ENCODE data around the gene PCCA.
A peak's percentile ranks its signal among the peaks of the same experiment; 100 is the strongest.

Gene PCCA

GRCh38 chr13:100045355-100045754, 43.5 kb upstream of the PCCA start:
- no peak overlapping the region for H2BK120ac ChIP-seq (ENCODE audit: insufficient read depth, low read length, poor library complexity)
- H4K12ac ChIP-seq (ENCODE audit: low read depth, low read length) = no peak overlapping the region
- H3K79me1 ChIP-seq (ENCODE audit: low read length) = no peaks in the 10 kb centered on the region
- H3K9ac ChIP-seq (ENCODE audit: low read length) = no peak overlapping the region
- H3K23ac ChIP-seq (ENCODE audit: low read length) = no peak overlapping the region
- DNase-seq = no peak
- H3K4me2 ChIP-seq (ENCODE audit: low read length) = no peak overlapping the region
- H3K9me3 ChIP-seq (ENCODE audit: insufficient read depth, low read depth, low read length) = no peaks in the 10 kb centered on the region
- H3K4me1 ChIP-seq (ENCODE audit: control insufficient read depth in 1 of 2, insufficient read depth in 2 of 2, low read length in 2 of 2) = no peaks in the 10 kb centered on the region
- H3K79me2 ChIP-seq (ENCODE audit: control insufficient read depth, insufficient read depth, low read length, poor library complexity) = no peaks in the 10 kb centered on the region
- no peak overlapping the region for H3K14ac ChIP-seq (ENCODE audit: low read length)
- no peak overlapping the region for H3K18ac ChIP-seq (ENCODE audit: low read length)
- no peak overlapping the region for H4K8ac ChIP-seq (ENCODE audit: low read depth, low read length)
- no peak overlapping the region for H3K4me3 ChIP-seq (ENCODE audit: low read depth, low read length)
- no peaks in the 10 kb centered on the region for H3K36me3 ChIP-seq (ENCODE audit: control insufficient read depth in 1 of 2, insufficient read depth in 2 of 2, low read length in 2 of 2)
- no peaks in the 10 kb centered on the region for H3K27me3 ChIP-seq (ENCODE audit: insufficient read depth, low read length)
- H4K91ac ChIP-seq (ENCODE audit: low read depth, low read length) = no peak overlapping the region
- H2AK5ac ChIP-seq (ENCODE audit: low read length) = no peak overlapping the region
- H3K27ac ChIP-seq (ENCODE audit: low read depth, low read length) = no peak overlapping the region
- H3K4ac ChIP-seq (ENCODE audit: low read depth, low read length) = no peak overlapping the region
- WGBS (ENCODE audit: extremely low coverage, insufficient coverage, insufficient read length) = no CpG with 5 or more reads among the region's 3 CpGs
- H2AFZ ChIP-seq (ENCODE audit: insufficient read depth, low read length, poor library complexity) = no peak overlapping the region
- H2BK12ac ChIP-seq (ENCODE audit: low read length) = no peak overlapping the region
- H2BK5ac ChIP-seq (ENCODE audit: low read depth, low read length, poor library complexity) = no peak overlapping the region

GRCh38 chr13:100051070-100051469, 37.8 kb upstream of the PCCA start:
- Histone ChIP-seq H3K9me3 (ENCODE audit: insufficient read depth, low read depth, low read length) (no peaks in the 10 kb centered on the region), H3K18ac (ENCODE audit: low read length) (no peak overlapping the region), H2AFZ (ENCODE audit: insufficient read depth, low read length, poor library complexity) (no peak overlapping the region), H3K79me2 (ENCODE audit: control insufficient read depth, insufficient read depth, low read length, poor library complexity) (no peaks in the 10 kb centered on the region), H2BK12ac (ENCODE audit: low read length) (no peak overlapping the region), H4K8ac (ENCODE audit: low read depth, low read length) (no peak overlapping the region), H3K27ac (ENCODE audit: low read depth, low read length) (no peak overlapping the region), H2BK120ac (ENCODE audit: insufficient read depth, low read length, poor library complexity) (no peak overlapping the region), H3K9ac (ENCODE audit: low read length) (no peak overlapping the region), H3K14ac (ENCODE audit: low read length) (no peak overlapping the region), H3K27me3 (ENCODE audit: insufficient read depth, low read length) (no peaks in the 10 kb centered on the region), H3K4ac (ENCODE audit: low read depth, low read length) (no peak overlapping the region), H3K79me1 (ENCODE audit: low read length) (no peaks in the 10 kb centered on the region), H4K12ac (ENCODE audit: low read depth, low read length) (no peak overlapping the region), H2BK5ac (ENCODE audit: low read depth, low read length, poor library complexity) (no peak overlapping the region), H3K36me3 (ENCODE audit: control insufficient read depth in 1 of 2, insufficient read depth in 2 of 2, low read length in 2 of 2) (no peaks in the 10 kb centered on the region), H3K4me1 (ENCODE audit: control insufficient read depth in 1 of 2, insufficient read depth in 2 of 2, low read length in 2 of 2) (no peaks in the 10 kb centered on the region), H2AK5ac (ENCODE audit: low read length) (no peak overlapping the region), H4K91ac (ENCODE audit: low read depth, low read length) (no peak overlapping the region), H3K4me2 (ENCODE audit: low read length) (no peak overlapping the region), H3K4me3 (ENCODE audit: low read depth, low read length) (no peak overlapping the region), H3K23ac (ENCODE audit: low read length) (no peak overlapping the region)
- WGBS (ENCODE audit: extremely low coverage, insufficient coverage, insufficient read length) = no CpG with 5 or more reads among the region's 3 CpGs
- DNase-seq = no peak

GRCh38 chr13:100059827-100060226, 29.1 kb upstream of the PCCA start:
- Histone ChIP-seq H2AK5ac (ENCODE audit: low read length) (no peak overlapping the region), H3K9ac (ENCODE audit: low read length) (no peak overlapping the region), H2BK5ac (ENCODE audit: low read depth, low read length, poor library complexity) (no peak overlapping the region), H3K14ac (ENCODE audit: low read length) (no peak overlapping the region), H2AFZ (ENCODE audit: insufficient read depth, low read length, poor library complexity) (no peak overlapping the region), H2BK12ac (ENCODE audit: low read length) (no peak overlapping the region), H3K9me3 (ENCODE audit: insufficient read depth, low read depth, low read length) (no peaks in the 10 kb centered on the region), H3K27ac (ENCODE audit: low read depth, low read length) (no peak overlapping the region), H3K18ac (ENCODE audit: low read length) (no peak overlapping the region), H3K36me3 (ENCODE audit: control insufficient read depth in 1 of 2, insufficient read depth in 2 of 2, low read length in 2 of 2) (no peaks in the 10 kb centered on the region), H4K91ac (ENCODE audit: low read depth, low read length) (no peak overlapping the region), H3K79me2 (ENCODE audit: control insufficient read depth, insufficient read depth, low read length, poor library complexity) (no peaks in the 10 kb centered on the region), H3K4ac (ENCODE audit: low read depth, low read length) (no peak overlapping the region), H4K12ac (ENCODE audit: low read depth, low read length) (no peak overlapping the region), H3K4me2 (ENCODE audit: low read length) (no peak overlapping the region), H4K8ac (ENCODE audit: low read depth, low read length) (no peak overlapping the region), H3K4me3 (ENCODE audit: low read depth, low read length) (no peak overlapping the region), H3K27me3 (ENCODE audit: insufficient read depth, low read length) (no peaks in the 10 kb centered on the region), H2BK120ac (ENCODE audit: insufficient read depth, low read length, poor library complexity) (no peak overlapping the region), H3K23ac (ENCODE audit: low read length) (no peak overlapping the region), H3K79me1 (ENCODE audit: low read length) (no peaks in the 10 kb centered on the region), H3K4me1 (ENCODE audit: control insufficient read depth in 1 of 2, insufficient read depth in 2 of 2, low read length in 2 of 2) (no peaks in the 10 kb centered on the region)
- DNase-seq = no peak
- WGBS (ENCODE audit: extremely low coverage, insufficient coverage, insufficient read length) = no CpG with 5 or more reads among the region's 3 CpGs

- H4K12ac ChIP-seq (ENCODE audit: low read depth, low read length) = no peak overlapping the region
- H3K4ac ChIP-seq (ENCODE audit: low read depth, low read length) = no peak overlapping the region
- no peaks in the 10 kb centered on the region for H3K79me2 ChIP-seq (ENCODE audit: control insufficient read depth, insufficient read depth, low read length, poor library complexity)
- H3K9me3 ChIP-seq (ENCODE audit: insufficient read depth, low read depth, low read length) = no peaks in the 10 kb centered on the region
- peak; percentile 78 to 87 for DNase-seq
- no peak overlapping the region for H2BK5ac ChIP-seq (ENCODE audit: low read depth, low read length, poor library complexity)
- no peaks in the 10 kb centered on the region for H3K27me3 ChIP-seq (ENCODE audit: insufficient read depth, low read length)
- H3K4me3 ChIP-seq (ENCODE audit: low read depth, low read length) = no peak overlapping the region
- no CpG with 5 or more reads among the region's 6 CpGs for WGBS (ENCODE audit: extremely low coverage, insufficient coverage, insufficient read length)
- no peak overlapping the region for H2AFZ ChIP-seq (ENCODE audit: insufficient read depth, low read length, poor library complexity)
- no peaks in the 10 kb centered on the region for H3K4me1 ChIP-seq (ENCODE audit: control insufficient read depth in 1 of 2, insufficient read depth in 2 of 2, low read length in 2 of 2)
- H3K23ac ChIP-seq (ENCODE audit: low read length) = no peak overlapping the region
- H2AK5ac ChIP-seq (ENCODE audit: low read length) = no peak overlapping the region
- no peak overlapping the region for H3K18ac ChIP-seq (ENCODE audit: low read length)
- H2BK120ac ChIP-seq (ENCODE audit: insufficient read depth, low read length, poor library complexity) = no peak overlapping the region
- no peak overlapping the region for H2BK12ac ChIP-seq (ENCODE audit: low read length)
- no peak overlapping the region for H3K9ac ChIP-seq (ENCODE audit: low read length)
- no peak overlapping the region for H3K4me2 ChIP-seq (ENCODE audit: low read length)
- H4K8ac ChIP-seq (ENCODE audit: low read depth, low read length) = no peak overlapping the region
- no peak overlapping the region for H3K14ac ChIP-seq (ENCODE audit: low read length)
- H3K27ac ChIP-seq (ENCODE audit: low read depth, low read length) = no peak overlapping the region
- H3K36me3 ChIP-seq (ENCODE audit: control insufficient read depth in 1 of 2, insufficient read depth in 2 of 2, low read length in 2 of 2) = no peaks in the 10 kb centered on the region
- no peak overlapping the region for H4K91ac ChIP-seq (ENCODE audit: low read depth, low read length)
- H3K79me1 ChIP-seq (ENCODE audit: low read length) = no peaks in the 10 kb centered on the region
These were observed 25.6 kb upstream of the PCCA start for GRCh38 chr13:100063333-100063732.
